TTC549 (cell line): ENCODE measurements around the gene PXDN.
"Not testable (repeated sequence)": the region's sequence is repeated elsewhere in the genome, so short reads cannot be mapped to it uniquely, and the experiment has no call there.

ENCODE experiments used
- FAIRE-seq: peaks from 2 replicates; lab custom pipeline; 2012; peaks lifted over from hg19 to GRCh38; lab: Jason Lieb, UNC

The PXDN gene

DNA sequence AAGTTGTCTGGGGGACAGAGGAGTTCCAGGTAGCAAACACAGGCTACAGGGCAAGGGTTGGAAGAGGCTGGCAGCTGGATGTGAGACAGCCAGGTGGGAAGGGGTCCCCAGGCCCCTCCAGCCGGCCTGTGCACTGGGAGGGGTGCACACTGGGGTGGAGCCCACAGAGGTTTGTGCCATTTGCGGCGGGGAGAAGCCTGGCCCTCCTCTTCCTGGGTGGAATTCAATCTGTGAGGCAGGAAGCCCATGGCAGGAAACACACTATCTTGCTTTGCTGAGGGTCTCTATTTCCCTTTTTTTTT is 63.3 kb downstream of the PXDN start:
- no peak for FAIRE-seq

DNA sequence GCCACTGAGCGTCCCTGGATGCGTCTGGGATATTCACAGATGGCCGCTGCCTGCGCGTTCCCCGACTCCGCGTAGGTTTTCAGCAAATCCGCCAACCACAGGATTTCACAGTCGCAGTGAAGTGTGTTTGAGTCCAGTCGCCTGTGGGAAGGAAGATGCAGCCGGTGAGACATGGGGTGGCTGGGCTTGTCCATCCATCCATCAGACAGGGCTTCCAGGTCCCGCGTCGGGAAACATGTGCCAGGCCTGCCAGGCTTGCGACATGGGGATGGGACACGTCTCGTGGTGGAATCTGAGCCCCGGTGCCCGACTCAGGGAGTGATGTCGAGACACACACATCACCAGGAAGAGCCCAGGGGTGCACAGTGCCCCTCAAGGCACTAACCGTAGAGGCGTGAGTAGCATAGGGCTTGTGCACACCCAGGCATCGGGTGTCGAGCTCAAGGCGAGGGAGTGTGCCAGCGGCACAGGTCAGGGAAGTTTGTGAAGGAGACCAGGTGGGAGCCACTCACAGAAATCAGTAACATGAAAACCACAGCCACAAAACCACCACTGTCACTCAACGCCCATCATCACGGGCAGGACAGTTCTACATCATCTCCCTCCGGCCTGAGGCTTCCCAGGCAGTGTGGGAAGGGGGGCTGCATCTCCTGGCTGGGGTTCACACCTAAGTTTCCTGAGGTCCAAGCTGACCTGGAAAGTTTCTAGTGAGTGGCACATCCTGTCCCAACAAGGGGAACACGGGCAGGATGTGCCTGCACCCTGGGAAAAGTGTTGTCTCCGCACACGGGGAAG is 63.9 kb downstream of the PXDN start:
- FAIRE-seq: no peak

DNA sequence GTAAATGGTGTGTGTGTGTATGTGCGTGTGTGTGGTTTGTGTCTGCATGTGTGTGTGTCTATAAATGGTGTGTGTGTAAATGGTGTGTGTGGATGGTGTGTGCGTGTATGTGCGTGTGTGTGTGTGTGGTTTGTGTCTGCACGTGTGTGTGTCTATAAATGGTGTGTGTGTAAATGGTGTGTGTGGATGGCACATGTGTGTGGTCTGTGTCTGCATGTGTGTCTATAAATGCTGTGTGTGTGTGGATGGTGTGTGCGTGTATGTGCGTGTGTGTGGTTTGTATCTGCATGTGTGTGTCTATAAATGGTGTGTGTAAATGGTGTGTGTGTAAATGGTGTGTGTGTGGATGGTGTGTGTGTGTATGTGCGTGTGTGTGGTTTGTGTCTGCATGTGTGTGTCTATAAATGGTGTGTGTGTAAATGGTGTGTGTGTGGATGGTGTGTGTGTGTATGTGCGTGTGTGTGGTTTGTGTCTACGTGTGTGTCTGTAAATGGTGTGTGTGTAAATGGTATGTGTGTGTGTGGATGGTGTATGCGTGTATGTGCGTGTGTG is 64.8 kb downstream of the PXDN start:
- FAIRE-seq: not testable (repeated sequence)

- not testable (repeated sequence) for FAIRE-seq
Observed at GRCh38 chr2:1679065-1679464, 65.2 kb downstream of the PXDN start.

DNA sequence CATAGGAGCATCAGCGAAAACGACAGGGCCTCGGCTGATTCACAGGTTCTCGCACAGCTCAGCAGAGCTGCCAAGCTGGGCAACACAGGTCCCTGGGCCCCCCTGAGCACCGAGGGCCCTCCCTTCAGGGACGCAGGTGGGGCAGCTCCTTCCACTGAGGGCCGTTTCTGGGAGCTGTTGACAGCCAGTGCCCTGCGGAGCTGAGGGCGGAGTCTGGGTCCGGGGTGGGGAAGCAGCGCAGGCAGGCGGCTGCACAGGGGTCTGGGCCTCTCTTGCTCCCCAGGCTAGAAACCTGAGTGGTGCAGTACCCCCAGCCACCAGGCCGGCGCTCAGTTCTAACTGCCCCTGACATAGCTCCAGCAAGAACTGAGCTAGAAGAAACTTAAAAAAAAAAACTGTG is 65.7 kb downstream of the PXDN start:
- no peak for FAIRE-seq

DNA sequence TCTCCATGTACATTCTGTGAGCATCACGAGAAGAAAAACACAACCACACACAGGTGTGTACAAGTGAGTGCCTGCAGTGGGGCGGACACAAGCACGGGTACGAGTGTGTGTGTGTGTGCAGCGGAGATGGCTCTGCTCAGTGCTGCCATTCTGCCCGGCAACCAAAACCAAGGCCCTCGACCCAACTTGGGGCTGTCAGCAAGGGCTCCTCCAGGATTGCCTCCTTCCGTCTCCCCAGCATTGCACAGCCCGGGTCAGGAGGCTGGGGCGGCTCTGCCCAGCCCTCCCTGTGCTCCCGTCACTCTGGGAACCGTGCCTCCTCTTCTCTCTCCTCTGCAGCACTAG is 66.5 kb downstream of the PXDN start:
- no peak for FAIRE-seq

DNA sequence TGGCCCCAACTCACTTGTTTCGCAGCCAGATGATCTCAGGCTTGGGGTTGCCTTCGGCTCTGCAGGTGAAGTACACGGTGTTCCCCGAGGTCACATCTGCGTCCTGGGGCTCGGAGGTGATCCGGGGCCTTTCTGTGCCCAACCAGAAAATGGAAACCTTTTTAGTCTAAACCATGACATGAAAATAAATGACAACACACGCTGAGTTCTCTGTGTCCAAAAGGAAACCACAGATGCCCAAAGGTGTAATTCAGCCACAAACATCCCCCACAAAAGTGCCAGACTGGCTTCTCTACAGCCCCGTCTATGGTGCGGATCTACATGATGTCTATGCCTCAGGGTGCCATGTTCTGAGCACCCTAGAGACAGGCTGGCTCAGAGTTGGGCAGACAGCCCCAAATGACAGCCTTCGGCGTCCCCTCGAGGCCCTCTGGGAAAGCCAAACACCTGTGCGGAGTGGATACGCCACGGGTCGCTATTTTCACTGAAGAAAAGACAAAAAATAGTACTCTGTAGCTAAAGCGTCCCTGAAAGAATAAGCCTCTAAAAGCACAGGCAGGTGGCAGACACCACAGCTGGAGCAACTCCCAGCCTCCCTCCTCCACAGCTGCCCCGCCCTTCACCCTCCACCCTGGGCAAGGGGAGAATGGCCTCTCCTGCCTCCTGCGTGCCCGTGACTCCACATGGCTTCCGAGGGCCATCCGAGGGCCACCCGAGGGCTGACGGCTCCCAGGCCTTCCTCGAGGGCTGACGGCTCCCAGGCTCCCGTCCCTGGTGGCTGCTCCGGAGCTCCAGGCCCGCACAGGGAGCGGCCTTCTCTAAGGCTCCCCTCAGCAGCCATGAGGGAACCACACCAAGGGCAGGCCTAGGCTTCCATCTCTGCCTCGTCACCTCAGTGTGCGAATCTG is 67.1 kb downstream of the PXDN start:
- no peak for FAIRE-seq

GRCh38 chr2:1676091-1676912 is 68.0 kb downstream of the PXDN start:
- no peak for FAIRE-seq

DNA sequence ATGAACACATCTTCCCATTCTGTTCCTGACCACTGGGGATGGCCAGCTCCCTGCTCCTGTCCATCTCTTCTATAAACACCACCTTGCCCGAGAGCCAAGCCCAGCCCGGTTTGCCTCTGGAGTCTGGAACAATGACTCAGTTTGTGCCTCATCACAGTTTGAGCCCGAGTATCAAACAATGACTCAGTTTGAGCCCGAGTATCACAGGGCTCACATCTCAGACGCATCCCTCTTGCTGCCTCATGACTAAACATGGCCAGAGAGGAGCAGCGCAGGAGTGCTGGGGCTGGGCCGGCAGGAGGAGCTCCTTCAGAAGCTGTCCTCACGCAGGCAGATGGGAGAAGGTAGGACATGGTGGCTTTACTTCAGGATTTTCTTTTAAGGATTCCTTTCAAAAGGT is 68.7 kb downstream of the PXDN start:
- FAIRE-seq: no peak

- no peak for FAIRE-seq
Observed at GRCh38 chr2:1674766-1675397, 69.4 kb downstream of the PXDN start.

DNA sequence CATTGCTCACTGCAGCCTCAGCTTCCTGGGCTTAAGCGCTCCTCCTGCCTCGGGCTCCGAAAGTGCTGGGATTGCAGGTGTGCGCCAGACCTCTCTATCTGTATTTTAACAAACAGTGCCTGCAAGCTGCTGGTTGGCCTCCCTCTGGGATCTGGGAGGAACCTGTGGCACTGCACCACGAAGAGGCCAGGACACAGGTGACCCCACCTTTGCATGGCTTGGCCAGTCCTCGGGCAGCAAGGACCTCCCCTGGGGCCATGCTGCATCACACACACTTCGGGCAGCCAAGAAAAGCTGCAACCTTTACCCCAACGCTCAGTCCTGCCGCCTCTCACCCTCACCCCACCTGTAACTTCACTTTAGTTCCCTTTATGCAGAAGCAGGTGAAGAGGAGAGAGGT is 70.0 kb downstream of the PXDN start:
- no peak for FAIRE-seq

GRCh38 chr2:1673160-1673944 is 71.0 kb downstream of the PXDN start:
- FAIRE-seq: no peak

DNA sequence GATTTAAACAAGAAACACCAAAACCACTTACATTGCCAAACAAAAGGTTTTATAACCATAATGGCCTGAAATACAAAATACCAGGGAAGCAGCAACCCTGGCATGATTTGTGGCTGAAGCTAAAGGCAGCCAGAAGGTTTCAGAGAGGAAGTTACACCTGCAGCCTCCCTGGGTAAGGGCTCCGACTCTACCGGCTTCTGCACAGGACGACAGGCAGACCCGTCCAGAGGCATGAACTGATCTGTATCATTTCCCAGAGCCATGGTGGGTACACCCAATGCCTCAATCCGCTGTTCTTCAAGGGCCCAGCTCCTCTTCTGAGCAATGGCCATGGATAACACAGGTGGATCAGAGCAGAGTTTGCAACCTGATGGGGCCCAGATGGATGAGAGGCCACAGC is 71.6 kb downstream of the PXDN start:
- no peak for FAIRE-seq

DNA sequence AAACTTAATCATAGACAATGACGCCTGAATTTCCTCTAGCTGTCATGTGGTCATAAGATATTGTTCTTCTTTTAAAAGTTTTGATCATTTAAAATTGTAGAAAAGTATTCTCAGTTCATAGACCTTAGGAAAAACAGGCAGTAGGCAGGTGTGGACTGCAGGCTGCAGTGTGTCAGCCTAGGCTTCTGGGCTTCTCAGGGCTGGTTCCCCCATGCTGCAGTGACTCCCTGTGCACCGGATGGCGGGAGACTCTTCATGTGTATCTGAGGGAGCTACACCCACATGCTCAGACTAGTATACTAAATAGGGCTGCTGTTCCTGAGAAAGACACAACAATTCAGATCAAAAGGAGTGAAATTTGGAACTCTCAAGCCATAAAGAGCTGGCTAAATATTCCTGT is 72.4 kb downstream of the PXDN start:
- no peak for FAIRE-seq

DNA sequence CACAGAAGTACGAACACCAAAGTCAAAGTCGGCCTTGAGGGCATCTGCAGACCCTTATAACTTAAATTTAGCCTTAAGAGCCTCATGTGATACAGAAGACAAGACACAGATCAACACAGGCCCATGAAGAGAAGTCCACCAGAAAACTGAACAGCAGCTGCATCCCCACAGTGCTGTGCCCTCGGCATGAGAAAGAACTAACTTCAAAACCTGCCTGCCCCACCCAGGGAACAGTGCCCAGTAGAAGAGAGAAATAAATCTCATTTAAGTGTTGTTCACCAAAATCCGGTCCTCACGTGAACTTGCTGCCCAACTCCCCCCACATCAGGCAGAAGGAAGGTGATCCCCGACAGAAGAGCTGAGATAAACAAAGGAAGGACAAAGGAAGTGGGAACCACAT is 73.7 kb downstream of the PXDN start:
- FAIRE-seq: no peak

GRCh38 chr2:1665761-1666505 is 78.4 kb downstream of the PXDN start:
- no peak for FAIRE-seq

- FAIRE-seq: no peak
Observed at GRCh38 chr2:1664698-1665097, 79.6 kb downstream of the PXDN start.

- no peak for FAIRE-seq
Observed at GRCh38 chr2:1664076-1664605, 80.2 kb downstream of the PXDN start.

GRCh38 chr2:1663621-1664020 is 80.7 kb downstream of the PXDN start:
- no peak for FAIRE-seq

DNA sequence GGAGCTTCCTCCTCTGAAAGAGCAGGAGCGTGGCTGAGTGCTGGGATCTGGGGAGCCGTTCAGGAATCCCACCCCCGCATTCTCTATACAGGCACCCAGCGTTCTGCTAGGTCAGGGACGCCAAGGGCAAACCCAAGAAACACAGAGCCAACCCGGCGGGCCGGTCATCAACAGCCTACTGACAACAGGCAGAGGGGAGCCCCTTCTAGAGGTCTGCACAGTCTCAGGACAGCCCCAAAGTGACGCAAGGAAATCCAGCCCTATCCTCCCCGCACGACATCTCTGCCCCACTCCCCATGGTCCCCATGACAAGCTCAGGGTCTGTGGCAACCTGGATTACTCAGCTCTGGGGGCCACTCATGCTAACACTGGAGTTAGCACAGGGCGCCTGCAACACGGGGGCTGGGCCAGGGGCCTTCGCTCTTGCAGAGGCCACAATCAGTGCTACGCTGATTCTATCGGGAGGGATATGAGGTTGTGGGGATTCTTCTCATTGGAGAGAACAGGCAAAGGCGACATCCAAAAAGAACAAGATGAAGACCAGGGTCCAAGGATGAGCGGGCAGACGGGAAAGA is 81.6 kb downstream of the PXDN start:
- FAIRE-seq: no peak
